ENCODE data around the gene SNCAIP.

GRCh38 chr5:122421374-122422079 lies 109.5 kb downstream of the SNCAIP start:
- TF ChIP-seq EZH2 (IDR thresholded peaks at IDR 0.05; ENCODE audit: insufficient read depth, poor library complexity, severe bottlenecking) (no peak), EZH2phosphoT487 (IDR thresholded peaks at IDR 0.05; ENCODE audit: insufficient read depth, low read depth) (no peak)

Measured in GM23248 (cell line).